HG03095 (cell line): ENCODE results near the gene NRG3.

Experiments used
- ATAC-seq: cut with Tn5 transposase; IDR thresholded peaks from one replicate; pipeline ENCODE4 v1.9.1; 2021; ENCODE audit warnings: moderate library complexity; ENCODE audit not compliant: unreplicated experiment

NRG3 gene

DNA sequence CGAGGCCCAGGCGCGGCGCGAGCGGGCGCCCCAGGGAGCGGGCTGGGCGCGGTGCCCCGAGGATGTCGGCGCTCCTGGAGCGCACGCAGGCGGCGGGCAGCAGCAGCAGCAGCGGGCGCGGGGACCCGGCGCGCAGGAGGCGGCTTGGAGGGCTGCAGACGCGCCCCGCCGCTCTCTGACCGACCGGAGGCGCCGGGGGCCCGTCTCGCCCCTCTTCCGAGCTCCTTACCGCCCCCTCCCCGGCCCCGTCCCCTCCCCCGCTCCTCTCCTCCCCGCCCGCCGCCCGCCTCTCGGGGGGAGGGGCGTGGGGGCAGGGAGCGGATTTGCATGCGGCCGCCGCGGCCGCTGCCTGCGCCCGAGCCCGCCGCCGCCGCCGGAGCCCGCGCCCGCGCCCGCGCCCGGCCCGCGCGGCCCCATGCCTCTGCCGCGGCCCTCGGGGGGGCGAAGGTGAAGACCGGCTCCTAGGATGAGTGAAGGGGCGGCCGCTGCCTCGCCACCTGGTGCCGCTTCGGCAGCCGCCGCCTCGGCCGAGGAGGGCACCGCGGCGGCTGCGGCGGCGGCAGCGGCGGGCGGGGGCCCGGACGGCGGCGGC is at the start of gene NRG3:
TSS of gene NRG3 (plus strand) at position 320 of the 592 bp plus-strand sequence.
- no peak for ATAC-seq

DNA sequence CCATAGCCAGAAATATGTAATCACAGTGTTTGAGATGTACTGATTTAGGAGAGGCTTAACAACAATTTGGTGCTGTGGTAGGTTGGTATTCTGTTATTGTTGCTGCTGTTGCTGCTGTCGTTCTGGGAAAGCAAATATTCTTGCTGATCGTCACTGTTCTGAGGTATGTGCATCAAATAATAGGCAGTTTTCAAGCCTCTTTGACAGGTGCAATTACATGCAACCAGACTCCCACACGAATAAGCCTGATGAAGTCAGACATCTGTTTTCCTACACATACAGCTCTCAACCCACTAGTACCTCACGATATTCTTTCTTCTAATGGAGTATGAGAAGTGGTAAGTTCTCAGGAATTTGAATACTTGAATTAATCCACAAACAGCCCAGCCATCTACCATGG is 46.7 kb upstream of the NRG3 start:
- no peak for ATAC-seq

DNA sequence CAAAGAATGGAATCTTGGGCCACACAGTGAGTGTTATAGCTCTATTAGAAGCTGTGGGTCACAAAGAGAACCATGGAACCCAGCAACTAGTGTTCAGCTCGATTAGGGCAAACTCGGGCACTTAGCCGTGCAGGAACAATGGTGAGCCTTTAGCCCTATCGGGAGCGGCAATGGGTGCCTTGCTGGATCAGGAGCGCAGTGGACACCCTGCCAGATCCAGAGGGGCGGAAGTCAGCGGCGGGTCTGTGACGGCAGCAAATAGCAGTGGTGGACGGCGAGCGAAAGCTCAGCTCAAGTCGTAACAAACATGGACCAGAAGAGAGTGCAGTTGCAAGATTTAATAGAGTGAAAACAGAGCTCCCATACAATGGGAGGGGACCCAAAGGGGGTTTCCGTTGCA is 43.9 kb upstream of the NRG3 start:
- ATAC-seq = no peak

DNA sequence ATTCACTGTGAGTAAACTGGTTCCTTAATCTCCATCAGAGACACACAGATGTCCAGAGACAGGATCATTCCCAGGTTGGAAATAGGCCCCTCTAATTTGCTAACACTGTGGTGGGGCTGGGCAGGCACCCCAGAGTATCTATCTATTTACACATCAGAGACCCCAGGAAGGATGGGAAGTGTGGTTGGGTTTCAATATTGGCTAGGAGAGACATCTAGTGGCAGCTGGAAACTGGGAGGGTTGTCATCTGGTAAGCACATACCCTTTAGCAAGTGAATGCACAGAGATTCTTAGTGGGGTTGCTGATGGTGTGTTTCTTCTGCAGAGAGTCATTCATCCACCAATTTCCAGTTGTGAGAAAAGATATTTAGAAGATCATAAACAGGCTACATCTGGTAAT is 36.0 kb upstream of the NRG3 start:
- ATAC-seq = no peak

DNA sequence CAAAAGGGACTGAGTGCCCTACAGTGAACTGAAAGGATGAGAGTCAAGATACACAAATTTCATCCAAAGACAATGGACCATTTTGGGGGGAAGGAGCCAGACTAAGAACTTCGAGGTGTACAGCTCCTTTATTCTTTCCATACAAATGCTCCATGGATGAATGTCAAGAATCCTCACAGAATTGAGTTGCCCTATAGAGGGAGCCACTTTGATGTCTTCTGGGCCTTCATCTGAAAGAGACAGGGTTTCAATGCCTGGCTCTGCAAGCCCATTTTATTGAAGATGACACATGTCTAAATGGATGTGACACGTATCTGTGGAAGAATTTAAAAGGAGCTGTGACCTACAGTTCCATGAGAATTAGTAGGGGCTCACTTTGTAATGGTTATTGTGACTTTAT is 32.0 kb upstream of the NRG3 start:
- no peak for ATAC-seq

DNA sequence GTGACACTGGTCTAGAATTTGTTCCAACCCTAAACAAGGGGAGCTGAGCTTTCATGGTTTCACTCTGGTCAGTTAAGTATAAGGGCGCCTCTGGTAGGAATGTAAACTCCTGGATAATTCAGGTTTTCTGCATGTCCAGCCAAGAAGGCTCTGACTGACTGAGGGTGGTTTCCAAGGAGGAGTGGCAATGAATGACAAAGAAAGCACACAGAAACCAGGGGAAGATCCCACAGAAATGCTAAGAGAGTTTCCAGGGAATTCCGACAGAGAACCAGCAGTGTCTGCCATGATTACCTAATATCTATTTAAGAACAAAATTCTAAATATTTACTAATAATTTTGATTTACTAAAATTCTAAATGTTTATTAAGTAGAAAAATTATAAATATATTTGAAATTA is 27.3 kb upstream of the NRG3 start:
- no peak for ATAC-seq

DNA sequence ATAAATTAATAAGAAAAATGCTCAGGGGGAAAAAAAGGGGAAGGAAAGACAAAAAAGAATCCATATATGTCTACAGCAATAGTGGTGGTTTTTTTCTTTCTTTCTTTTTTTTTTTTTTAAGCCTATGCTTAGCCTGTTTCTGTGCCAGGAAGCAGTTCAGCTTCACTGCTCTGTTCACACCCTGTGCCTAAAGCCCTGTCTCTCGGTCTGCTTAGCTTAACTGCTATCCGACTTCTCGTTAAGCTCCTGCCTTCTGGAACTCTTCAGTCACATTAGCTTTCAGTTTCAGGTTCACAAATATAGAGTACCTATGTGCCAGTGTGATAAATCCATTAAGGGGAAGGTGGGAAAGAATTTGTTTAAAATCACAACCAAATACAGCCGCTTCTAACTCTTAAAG is 26.5 kb upstream of the NRG3 start:
- no peak for ATAC-seq

DNA sequence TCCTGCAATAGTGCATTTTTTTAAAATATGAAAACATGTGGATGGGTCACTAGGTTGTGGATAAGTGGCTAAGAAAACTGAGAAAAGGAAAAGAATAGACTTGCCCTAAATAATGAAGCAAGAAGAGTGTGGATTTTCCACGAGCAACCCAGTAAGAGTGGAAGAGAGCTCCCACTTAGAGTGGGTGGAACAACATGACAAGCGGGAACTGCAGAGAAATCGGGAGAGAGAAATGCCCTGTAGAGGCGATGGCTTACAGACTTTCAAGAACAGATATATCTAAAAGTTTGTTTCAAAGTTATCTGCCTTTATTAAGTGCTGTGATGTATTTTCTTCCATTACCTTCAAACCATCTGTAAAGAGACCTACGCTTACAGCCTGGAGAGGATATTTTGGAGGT is 26.1 kb upstream of the NRG3 start:
- ATAC-seq = no peak

DNA sequence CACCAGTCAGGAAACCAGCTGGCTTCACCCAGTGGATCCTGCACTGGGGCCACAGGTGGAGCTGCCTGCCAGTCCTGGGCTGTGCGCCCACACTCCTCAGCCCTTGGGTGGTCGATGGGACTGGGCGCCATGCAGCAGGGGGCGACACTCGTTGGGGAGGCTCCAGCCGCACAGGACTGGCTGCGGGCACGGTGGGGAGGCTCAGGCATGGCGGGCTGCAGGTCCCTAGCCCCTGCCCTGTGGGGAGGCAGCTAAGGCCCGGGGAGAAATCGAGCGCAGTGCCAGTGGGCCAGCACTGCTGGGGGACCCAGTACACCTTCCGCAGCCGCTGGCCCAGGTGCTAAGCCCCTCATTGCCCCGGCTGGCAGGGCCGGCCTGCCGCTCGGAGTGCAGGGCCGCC is 12.4 kb upstream of the NRG3 start:
- no peak for ATAC-seq

DNA sequence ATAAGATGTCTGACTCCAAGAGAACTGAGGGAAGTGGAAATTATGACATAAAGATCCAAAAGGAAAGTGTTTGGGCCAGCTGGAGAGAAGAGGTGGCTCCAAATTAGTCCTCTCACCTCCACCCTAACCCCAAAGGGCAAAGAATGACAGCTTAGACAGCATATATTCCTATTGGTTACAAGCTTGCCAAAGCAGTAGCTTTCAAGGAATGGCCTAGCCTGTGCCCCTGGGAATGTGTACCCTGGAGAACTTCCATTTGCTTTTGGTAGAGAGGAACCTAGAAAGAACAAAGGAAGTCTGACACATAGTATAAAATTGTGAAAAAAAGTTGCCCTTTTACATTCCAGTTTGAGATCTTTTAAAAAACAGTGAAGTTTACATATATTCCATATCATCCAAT is 11.2 kb upstream of the NRG3 start:
- ATAC-seq = no peak

DNA sequence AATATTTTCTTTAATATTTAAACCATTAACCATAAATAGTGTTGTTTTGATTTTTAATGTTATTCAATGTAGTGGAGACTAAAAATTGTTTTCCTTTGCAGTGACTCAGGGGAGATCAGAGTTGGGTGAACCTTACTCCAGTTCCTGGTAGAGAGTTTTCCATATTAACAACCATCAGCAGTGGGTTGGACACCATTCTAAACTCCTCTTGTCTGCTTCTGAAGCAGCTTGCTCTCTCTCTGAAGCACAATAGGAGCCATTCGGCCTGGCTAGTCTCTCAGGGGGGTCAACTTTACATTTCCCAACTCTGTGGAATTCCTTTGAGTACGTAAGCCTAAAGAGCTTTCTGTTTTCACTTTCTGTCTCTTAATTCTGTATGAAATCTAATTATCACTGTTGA is 9.4 kb upstream of the NRG3 start:
- no peak for ATAC-seq

DNA sequence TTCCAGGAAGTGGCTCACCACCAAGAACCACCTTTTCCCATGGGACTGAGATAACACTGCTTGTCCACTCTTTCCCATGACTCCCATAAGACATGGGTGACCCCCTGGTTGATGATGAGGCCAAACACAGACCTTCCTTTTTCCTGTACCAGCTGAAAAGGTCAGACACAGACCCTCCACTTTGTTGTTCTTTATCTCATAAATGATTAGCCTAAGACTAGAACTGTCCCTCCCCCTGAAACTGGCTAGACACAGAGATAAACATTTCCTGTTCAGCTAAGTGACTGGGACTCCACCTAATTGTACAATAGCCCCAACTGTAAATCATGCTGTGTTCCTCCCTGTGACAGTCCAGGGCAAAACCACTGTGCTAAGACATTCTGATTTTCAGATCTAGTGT is 8.2 kb upstream of the NRG3 start:
- ATAC-seq = peak; percentile 98

DNA sequence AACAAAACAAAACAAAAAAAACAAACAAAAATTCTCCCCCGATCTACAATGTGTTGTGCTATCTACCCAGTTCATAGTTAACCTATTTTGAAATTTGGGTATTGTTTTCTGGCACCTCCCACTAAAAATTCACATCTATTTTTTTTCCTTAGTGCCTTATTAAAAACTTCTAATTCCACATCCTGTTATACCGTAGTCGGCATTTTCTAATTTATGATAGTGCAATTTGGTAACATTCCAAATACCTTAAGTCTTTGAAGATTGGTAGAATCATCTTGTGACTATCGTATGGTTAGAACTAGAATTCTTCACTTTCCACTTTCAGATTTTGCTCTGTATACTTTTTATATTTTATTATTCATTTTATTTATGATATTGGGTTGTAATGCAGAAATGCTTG is 4.5 kb upstream of the NRG3 start:
- no peak for ATAC-seq

DNA sequence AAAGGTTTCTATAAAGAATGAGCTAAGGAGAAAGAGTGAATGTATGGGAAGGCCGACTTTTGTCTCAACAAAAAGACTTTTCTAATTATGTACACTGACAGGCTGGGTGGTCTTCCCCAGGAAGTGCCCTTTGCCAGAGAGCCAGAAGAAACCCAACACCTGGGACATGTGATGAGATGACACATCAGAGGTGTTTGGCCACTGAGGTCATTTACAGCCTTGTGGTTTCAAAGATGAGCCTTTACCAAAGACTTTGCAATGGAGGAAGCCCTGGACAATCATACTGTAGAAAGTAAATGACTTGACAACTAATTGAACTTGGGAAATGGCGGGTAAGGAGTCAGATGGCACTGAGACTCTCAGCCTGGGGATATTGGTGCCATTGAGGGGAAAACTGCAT is 3.4 kb upstream of the NRG3 start:
- no peak for ATAC-seq

DNA sequence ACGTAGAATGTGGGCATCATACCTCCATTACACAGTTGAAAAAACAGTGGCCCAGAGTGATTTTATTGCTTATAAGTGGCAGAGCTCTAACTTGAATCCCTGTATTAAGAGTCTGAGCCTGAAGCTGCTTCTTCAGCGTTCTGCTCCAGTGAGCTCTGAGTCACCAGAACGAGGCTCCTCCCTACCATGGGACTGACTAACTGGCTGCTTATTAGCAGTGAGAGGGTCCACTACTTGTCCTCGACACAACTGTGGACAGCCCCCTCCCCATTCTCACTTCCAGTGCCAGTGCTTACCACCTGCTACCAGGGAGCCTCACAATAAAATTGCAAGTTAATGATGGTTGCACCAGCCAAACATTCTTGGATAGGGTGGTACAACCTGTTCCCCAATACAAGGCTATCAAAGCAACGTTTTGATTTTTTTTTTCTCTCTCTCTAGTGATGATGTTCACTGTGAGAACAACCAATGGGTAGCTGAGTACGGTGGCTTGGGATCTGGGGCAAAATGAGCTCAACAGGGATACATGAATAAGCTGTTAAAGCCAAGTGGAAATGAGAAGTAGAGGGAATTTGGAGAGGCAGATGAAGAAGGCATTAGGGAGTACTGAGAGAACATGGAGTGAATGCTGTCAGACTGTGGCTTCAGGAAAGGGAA is 2.7 kb upstream of the NRG3 start:
- no peak for ATAC-seq

DNA sequence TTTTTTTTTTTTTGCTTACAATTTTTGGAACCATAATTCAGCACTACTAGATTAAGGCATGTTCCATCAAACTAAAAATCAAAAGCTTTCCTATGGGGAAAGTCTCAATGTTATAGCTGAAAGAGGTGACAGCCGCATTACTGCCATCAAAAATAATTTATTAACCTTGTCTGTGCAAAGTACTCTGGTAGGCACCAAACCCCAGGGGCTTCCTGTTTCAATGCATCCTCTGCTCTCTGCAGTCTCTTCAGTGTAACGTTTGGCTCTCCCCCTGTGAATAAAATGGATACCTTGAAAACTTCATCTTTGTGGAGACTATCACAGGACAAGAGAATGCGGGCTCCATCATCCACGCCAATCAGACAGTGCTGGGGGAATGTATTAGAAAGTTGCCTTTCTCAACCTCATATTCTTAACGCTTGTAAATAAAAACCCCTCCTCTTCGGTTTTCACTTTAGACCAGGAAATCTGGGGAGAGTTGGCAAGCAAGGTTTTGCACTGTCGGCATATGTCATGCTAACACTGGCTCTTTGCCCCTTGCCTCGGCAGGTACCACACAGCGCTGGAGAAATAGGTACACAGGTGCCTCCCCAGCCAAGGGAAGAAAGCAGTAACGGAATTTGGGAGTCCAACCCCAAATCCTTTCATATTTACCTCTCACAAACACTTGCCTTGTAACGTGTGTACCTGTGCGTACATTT is 1.6 kb upstream of the NRG3 start:
- no peak for ATAC-seq

DNA sequence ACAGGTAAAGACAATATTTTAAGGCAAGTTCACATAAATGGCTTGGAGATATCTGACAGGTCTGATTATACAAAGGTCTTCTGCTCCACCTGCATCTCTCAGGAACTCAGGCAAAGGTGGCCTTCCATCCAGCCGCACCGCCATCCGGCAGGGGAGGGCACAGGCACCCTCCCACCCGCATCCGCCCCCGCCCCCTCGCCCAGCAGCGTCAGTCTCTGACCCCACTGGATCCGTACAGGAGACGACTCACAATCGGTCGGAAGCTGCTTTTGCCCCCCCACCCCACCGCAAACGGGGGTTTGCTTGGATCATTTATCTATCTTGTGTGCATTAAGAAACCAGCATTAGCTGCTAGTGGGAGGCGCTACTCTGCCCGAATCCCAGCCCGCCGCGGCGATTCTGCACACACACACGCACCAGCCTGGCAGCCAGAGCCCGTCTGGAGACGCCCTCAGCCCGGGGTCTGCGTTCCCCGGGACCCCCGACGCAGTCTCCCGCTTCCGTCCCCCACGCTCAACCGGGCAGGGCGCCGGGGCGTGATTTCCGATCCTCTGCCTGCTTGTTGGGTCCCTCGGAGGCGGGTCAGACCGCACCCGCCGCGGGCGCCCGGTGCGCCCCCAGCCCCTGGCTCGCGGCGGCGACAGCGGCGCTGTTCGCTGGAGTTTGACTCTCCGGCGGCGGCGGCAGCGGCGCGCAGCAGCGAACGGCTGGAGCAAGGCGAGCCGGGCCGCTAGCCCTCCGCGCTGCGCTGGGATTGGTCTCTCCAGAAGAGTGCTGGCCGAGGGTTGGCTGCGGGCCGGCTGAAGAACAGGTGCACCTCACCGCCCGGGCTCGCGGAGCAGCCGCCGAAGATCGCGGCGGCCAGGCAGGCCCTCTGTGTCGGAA is 820 bp upstream of the NRG3 start:
- no peak for ATAC-seq

DNA sequence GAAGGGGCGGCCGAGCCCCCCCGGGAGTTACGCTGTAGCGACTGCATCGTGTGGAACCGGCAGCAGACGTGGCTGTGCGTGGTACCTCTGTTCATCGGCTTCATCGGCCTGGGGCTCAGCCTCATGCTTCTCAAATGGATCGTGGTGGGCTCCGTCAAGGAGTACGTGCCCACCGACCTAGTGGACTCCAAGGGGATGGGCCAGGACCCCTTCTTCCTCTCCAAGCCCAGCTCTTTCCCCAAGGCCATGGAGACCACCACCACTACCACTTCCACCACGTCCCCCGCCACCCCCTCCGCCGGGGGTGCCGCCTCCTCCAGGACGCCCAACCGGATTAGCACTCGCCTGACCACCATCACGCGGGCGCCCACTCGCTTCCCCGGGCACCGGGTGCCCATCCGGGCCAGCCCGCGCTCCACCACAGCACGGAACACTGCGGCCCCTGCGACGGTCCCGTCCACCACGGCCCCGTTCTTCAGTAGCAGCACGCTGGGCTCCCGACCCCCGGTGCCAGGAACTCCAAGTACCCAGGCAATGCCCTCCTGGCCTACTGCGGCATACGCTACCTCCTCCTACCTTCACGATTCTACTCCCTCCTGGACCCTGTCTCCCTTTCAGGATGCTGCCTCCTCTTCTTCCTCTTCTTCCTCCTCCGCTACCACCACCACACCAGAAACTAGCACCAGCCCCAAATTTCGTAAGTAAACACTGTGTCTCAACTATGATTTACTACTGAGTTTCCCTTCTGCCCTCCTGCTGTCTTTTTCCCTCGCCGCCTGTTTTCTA is 666 bp downstream of the NRG3 start:
- no peak for ATAC-seq

DNA sequence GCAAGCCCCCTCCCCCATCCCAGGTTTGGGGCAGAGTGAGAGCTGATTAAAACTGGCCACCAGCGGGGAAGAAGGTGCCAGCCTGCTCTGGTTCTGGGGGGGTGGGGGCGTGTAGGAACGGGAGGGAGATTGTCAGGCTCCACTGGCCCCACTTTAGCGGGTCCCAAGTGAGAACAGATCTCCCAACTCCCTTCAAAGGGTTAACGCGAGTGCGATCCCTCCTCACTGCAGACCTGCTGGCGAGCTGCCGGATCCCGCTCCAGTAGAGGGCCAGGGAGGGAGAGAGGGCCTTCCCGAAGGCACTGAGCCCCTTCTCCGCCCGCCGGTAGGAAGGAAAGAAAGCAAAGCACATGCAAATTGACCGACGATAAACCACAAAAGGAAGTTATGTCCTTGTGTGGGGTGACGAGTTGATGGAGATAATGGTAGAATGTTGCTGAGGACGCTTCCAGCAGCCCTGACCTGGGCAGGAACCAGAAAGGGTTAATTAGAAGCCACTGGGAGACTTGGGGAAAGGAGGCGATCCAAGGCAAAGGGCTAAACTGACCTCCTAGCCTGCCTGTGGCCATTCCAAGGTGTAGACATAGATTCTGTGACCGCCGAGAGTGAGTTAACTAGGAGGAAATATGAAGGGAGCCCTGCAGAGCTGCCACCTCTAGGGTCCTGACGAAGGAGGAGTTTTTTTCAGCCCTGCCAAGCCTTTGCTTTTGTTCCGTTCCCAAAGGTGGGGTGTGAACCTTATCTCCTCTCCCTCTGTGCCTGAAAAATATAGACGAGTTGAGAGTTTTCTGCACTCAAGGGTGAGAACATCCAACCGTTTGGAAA is 1.5 kb downstream of the NRG3 start:
- ATAC-seq = no peak

DNA sequence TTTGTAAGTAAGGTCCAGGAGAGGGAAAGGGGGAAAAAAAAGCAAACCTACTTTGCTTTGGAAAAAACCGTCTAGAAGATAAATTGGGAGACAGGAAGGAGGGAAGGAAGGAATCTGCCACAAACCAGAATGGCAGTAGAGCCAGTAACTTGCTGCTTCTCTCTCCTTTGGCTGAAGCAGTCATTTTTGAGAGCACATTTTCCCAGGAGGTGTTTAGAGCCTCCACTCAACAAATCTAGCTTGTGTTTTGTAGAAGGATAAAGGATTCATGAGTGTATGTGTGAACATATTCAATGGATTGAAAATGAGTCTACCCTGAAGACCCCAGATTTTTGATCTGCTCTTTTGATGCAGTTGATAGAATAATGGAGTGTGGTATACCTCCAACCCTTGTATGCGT is 2.6 kb downstream of the NRG3 start:
- no peak for ATAC-seq
